Erythroblast (primary cell): Measurements from ENCODE around the gene SLC9C1.

Experiments
- GATA1 ChIP-seq: IDR thresholded peaks from 2 replicates; pipeline ENCODE4 v1.6.1; 2011; ENCODE audit warnings: low read depth, mild to moderate bottlenecking, control low read depth, low read length, moderate library complexity
- POLR2A ChIP-seq: IDR thresholded peaks from 2 replicates; pipeline ENCODE4 v1.6.1; 2011; ENCODE audit warnings: mild to moderate bottlenecking, low read length

DNA sequence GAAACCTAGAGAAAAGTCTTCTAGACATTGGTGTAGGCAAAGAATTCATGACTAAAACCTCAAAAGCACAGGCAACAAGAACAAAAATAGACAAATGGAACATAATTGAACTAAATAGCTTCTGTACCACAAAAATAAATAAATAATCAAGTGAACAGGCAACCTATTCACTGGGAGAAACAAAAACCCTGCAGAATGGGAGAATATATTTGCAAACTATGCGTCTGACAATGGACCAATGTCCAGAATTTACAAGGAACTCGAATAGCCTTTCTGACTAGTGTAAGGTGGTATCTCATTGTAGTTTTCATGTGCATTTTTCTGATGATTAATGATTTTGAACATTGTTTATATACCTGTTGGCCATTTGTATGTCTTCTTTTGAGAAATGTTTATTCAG lies 124.0 kb downstream of the SLC9C1 start:
- TF ChIP-seq POLR2A (no peak), GATA1 (no peak)
